ENCODE data around the gene TTLL3. TPM values are rescaled to one million over a fixed set of nuclear protein-coding genes. Genes with fewer than 3 reads are reported as not detected.
"Not testable (repeated sequence)": the region's sequence is repeated elsewhere in the genome, so short reads cannot be mapped to it uniquely, and the experiment has no call there.

Gene TTLL3
- total RNA-seq, 4 donors from 2014 or later, result 39.0 to 64.6 (median 56.9) TPM

DNA sequence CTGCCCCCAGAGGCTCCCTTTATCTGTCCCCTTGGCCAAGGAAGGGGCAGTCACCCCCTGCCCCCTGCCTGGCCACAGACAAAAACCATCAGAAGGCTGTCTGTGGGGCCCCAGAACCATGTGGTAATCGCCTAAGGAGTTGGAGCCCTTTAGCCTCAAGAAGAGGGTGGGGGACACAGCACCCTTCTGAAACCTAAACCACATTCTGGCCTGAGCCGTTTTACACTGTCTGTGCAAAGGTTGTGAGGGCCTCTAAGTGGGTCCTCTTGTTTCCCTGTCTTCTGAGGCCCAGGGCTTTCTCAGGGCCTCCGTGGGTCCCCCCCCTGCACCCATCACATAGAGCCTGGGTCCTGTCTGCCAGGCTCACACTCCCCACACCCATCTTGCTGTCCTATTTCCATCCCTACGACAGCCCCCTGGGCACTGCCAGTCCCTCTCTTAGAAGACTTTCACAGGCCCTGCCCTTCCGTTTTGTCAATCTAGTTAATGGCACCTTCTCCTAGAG lies 51.6 kb downstream of the TTLL3 start:
- no peaks in the 10 kb centered on the region for H3K27me3 ChIP-seq
- 90 to 94% methylated on average over 3 to 5 of the region's 5 CpGs for WGBS, 2 donors
- no peaks in the 10 kb centered on the region for H3K9me3 ChIP-seq
- TF ChIP-seq POLR2A (IDR thresholded peaks at IDR 0.05), result no peak
- TF ChIP-seq, protein P1, sequence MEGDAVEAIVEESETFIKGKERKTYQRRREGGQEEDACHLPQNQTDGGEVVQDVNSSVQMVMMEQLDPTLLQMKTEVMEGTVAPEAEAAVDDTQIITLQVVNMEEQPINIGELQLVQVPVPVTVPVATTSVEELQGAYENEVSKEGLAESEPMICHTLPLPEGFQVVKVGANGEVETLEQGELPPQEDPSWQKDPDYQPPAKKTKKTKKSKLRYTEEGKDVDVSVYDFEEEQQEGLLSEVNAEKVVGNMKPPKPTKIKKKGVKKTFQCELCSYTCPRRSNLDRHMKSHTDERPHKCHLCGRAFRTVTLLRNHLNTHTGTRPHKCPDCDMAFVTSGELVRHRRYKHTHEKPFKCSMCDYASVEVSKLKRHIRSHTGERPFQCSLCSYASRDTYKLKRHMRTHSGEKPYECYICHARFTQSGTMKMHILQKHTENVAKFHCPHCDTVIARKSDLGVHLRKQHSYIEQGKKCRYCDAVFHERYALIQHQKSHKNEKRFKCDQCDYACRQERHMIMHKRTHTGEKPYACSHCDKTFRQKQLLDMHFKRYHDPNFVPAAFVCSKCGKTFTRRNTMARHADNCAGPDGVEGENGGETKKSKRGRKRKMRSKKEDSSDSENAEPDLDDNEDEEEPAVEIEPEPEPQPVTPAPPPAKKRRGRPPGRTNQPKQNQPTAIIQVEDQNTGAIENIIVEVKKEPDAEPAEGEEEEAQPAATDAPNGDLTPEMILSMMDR (IDR thresholded peaks at IDR 0.05), result no peak
- H3K4me3 ChIP-seq (replicated peaks in 1 of 3), result no peak overlapping the region
- DNase-seq, result no peak
- no peak overlapping the region for H3K27ac ChIP-seq
- no peaks in the 10 kb centered on the region for H3K36me3 ChIP-seq
- H3K4me1 ChIP-seq, result peaks cover 10 to 18% of the 10 kb centered on the region in 2 donors
- intact Hi-C loops (cut with DNase I), result no loop called here

DNA sequence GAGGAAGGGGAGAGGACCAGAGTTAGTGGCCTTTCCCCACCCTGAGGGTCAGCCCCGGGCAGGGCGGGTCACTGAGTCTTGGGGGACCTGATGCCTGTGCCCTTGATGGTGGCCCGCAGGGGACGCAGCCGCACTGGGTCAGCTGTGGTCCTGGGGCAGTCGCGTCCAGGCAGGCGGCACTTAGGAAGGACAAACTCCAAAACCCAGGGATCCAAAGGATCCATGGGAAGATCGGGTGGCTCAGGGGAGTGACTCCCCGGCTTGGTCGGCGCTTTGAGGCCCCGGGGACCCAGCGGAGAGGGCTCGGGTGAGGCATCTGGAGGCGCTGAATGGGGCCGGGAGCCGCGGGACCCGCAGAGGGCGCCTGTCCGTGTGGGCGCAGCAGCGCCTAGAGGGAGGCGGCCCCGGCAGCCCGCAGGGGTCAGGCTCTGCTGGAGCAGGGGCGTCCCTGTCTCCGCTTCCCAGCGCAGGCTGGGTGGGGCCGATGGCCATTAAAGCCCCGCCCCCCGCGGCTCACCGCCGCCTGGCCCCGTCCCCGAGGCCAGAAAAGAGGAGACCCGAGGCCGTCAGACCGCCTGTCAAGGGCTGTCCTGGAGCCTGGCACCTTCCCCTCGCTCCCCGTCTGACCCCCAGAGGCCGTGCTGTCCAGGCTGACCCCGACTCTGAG lies 52.5 kb downstream of the TTLL3 start:
- Histone ChIP-seq H3K36me3 (no peaks in the 10 kb centered on the region), H3K4me3 (replicated peaks in 1 of 3) (peak overlapping the region in 1 of 3 donors; percentile 16), H3K27me3 (no peaks in the 10 kb centered on the region), H3K4me1 (peaks cover 10 to 18% of the 10 kb centered on the region in 2 donors), H3K9me3 (no peaks in the 10 kb centered on the region), H3K27ac (peak overlapping the region in 1 of 3 donors; percentile 28)
- WGBS, 2 donors, result 27 to 63% methylated on average over 3 to 15 of the region's 45 CpGs
- no peak for TF ChIP-seq POLR2A (IDR thresholded peaks at IDR 0.05)
- TF ChIP-seq, protein P1 (IDR thresholded peaks at IDR 0.05), result peak in 1 of 6 experiments; percentile 20
- peak; percentile 35 to 37 for DNase-seq
- intact Hi-C loops (cut with DNase I), result no loop called here

DNA sequence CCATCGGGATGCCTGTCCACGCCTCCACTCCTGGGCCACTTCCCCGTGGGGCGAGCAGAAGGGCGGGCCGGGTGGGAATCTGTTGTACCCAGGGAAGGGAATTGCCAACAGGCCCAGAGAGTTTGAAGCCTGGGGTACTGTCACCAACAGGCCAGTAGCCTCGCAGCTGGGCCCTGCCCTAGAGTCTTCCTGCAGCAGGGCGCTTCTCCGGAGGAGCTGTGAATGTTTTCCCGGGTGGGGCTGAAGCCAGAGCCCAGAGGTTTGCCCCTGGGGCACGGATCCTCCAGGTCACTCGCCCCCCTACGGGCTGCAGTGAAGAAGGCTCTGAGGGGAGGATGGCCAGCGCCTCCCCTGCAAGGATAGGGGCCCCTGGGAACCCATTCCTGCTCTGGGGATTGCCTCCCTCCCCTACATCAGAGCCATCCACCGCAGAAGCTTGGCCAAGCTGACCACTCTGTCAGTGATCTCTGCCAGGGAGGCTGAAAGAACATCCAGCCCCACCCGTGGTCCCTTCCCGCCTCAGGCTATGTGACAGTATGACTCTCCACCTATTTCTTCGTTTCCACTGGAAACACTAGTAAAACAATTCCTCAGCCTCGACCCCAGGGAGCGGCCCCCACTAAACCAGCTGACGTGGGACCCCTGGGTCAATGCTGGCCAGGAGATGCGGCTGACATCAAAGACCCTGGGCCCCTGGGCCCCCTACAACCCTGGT lies 53.2 kb downstream of the TTLL3 start:
- H3K4me1 ChIP-seq, result peaks cover 10 to 18% of the 10 kb centered on the region in 2 donors
- peak overlapping the region in 1 of 3 donors; percentile 28 for H3K27ac ChIP-seq
- WGBS, 2 donors, result 74 to 78% methylated on average over 9 to 17 of the region's 22 CpGs
- no peaks in the 10 kb centered on the region for H3K27me3 ChIP-seq
- DNase-seq, result no peak
- no peaks in the 10 kb centered on the region for H3K36me3 ChIP-seq
- TF ChIP-seq, protein P1 (IDR thresholded peaks at IDR 0.05), result no peak
- TF ChIP-seq POLR2A (IDR thresholded peaks at IDR 0.05), result no peak
- peak overlapping the region in 1 of 3 donors; percentile 16 for H3K4me3 ChIP-seq (replicated peaks in 1 of 3)
- intact Hi-C loops (cut with DNase I), result no loop called here
- no peaks in the 10 kb centered on the region for H3K9me3 ChIP-seq

DNA sequence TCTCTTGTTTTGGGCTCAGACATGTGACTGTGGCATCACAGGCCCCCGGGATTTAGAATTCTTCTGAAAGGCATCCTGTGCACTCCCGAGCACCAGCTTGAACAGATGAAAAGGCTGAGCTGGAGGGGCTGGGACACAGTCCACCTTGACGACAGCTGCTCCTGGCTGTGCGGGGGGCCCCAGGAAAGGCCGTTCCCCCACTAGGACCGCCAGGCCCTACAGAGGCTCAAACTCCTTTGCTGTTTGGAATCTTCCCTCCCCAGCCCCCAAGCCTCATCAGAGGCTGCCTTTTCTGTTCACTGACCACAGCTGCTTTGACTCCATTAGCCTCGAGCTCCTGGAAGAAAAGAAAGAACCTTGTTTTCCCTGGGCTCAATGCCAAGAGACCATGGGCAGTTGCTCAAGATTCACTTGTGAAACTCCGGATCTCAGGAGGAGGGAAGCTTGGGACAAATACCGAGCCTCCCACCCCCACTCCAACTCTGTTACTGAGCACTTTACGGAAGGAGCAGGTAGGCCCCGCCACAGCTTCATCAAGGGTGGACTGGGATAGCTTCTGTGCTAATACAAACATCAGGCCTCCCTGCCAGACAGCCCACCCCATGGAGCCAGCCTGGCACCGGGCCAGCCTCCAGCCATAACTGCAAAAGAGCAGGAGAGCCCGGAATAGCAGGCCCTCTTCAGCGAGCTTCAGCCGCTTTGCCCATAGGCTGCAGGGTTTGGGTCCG lies 54.3 kb downstream of the TTLL3 start:
- H3K4me1 ChIP-seq, result peaks cover 10 to 18% of the 10 kb centered on the region in 2 donors
- H3K4me3 ChIP-seq (replicated peaks in 1 of 3), result no peak overlapping the region
- intact Hi-C loops (cut with DNase I), result no loop called here
- WGBS, 2 donors, result 22 to 38% methylated on average over 14 to 16 of the region's 16 CpGs
- peak overlapping the region; percentile 5 to 70 (median 60) for H3K27ac ChIP-seq
- no peak for TF ChIP-seq POLR2A (IDR thresholded peaks at IDR 0.05)
- TF ChIP-seq, protein P1 (IDR thresholded peaks at IDR 0.05), result no peak
- H3K27me3 ChIP-seq, result no peaks in the 10 kb centered on the region
- DNase-seq, result peak; percentile 74 to 79
- no peaks in the 10 kb centered on the region for H3K9me3 ChIP-seq
- no peaks in the 10 kb centered on the region for H3K36me3 ChIP-seq

DNA sequence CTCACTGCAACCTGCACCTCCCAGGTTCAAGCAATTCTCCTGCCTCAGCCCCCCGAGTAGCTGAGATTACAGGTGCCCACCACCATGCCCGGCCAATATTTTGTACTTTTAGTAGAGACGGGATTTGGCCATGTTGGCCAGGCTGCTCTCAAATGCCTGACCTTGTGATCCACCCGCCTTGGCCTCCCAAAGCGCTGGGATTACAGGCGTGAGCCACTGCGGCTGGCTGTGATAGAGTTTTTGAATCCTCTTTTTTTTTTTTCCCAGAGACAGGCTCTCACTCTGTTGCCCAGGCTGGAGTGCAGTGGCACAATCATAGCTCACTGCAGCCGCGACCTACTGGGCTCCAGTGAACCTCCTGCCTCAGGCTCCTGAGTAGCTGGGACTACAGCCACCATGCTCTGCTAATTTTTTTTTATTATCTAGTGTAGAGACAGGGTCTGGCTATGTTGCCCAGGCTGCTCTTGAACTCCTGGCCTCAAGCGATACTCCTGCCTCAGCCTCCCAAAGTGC lies 55.1 kb downstream of the TTLL3 start:
- H3K4me3 ChIP-seq (replicated peaks in 1 of 3); H3K9me3 ChIP-seq; DNase-seq; H3K27me3 ChIP-seq; intact Hi-C loops (cut with DNase I); H3K36me3 ChIP-seq: not testable (repeated sequence)
- 77 to 89% methylated on average over 10 of the region's 10 CpGs for WGBS, 2 donors
- peaks cover 10 to 18% of the 10 kb centered on the region in 2 donors for H3K4me1 ChIP-seq
- H3K27ac ChIP-seq, result peak overlapping the region in 1 of 3 donors; percentile 60
